ENCODE results near the gene ZNF559. TPM values are rescaled to one million over a fixed set of nuclear protein-coding genes. Genes with fewer than 3 reads are reported as not detected.

ZNF559 gene
- total RNA-seq, 2 donors from 2014 or later, result 22.7 to 26.5 TPM

GRCh38 chr19:9353011-9353410 lies 29.0 kb downstream of the ZNF559 start:
- ATAC-seq (ENCODE audit: insufficient number of reproducible peaks, low FRiP score, low read depth) (no peak), DNase-seq (ENCODE audit: low spot score) (no peak)
- Histone ChIP-seq H3K9me3 (peaks cover 96% of the 10 kb centered on the region), H3K36me3 (peaks cover 29% of the 10 kb centered on the region), H3K27ac (no peak overlapping the region), H3K27me3 (replicated peaks; ENCODE audit: insufficient read depth) (no peaks in the 10 kb centered on the region), H3K4me3 (no peak overlapping the region), H3K4me1 (ENCODE audit: control insufficient read depth in 1 of 2, low read depth in 2 of 2) (no peaks in the 10 kb centered on the region)
- TF ChIP-seq CTCF (IDR thresholded peaks at IDR 0.05), result no peak

- H3K4me3 ChIP-seq, result no peak overlapping the region
- H3K36me3 ChIP-seq, result peaks cover 23% of the 10 kb centered on the region
- H3K4me1 ChIP-seq (ENCODE audit: control insufficient read depth in 1 of 2, low read depth in 2 of 2), result no peaks in the 10 kb centered on the region
- DNase-seq (ENCODE audit: low spot score) (no peak), ATAC-seq (ENCODE audit: insufficient number of reproducible peaks, low FRiP score, low read depth) (no peak)
- peaks cover 96% of the 10 kb centered on the region for H3K9me3 ChIP-seq
- no peak for TF ChIP-seq CTCF (IDR thresholded peaks at IDR 0.05)
- H3K27ac ChIP-seq, result no peak overlapping the region
- H3K27me3 ChIP-seq (replicated peaks; ENCODE audit: insufficient read depth), result no peaks in the 10 kb centered on the region
Measured at GRCh38 chr19:9354651-9355050, 30.7 kb downstream of the ZNF559 start.

GRCh38 chr19:9362905-9363304 lies 38.9 kb downstream of the ZNF559 start, which contains the start of gene ZNF177:
Gene ZNF177, plus strand, starts transcription at chr19:9363013. Its CDS starts 15,299 bp downstream, at chr19:9378312.
- ATAC-seq (ENCODE audit: insufficient number of reproducible peaks, low FRiP score, low read depth), result no peak

GRCh38 chr19:9370738-9371619 lies 47.0 kb downstream of the ZNF559 start:
- no peak for TF ChIP-seq CTCF (IDR thresholded peaks at IDR 0.05)
- no peak for DNase-seq (ENCODE audit: low spot score)
- Histone ChIP-seq H3K4me3 (no peak overlapping the region), H3K36me3 (peaks cover 24% of the 10 kb centered on the region), H3K4me1 (ENCODE audit: control insufficient read depth in 1 of 2, low read depth in 2 of 2) (no peaks in the 10 kb centered on the region), H3K27me3 (replicated peaks; ENCODE audit: insufficient read depth) (no peaks in the 10 kb centered on the region), H3K27ac (no peak overlapping the region), H3K9me3 (peaks cover 85% of the 10 kb centered on the region)
- no peak for ATAC-seq (ENCODE audit: insufficient number of reproducible peaks, low FRiP score, low read depth)

More at GRCh38 chr19:9362905-9363304, 38.9 kb downstream of the ZNF559 start, which contains the start of gene ZNF177:
- TF ChIP-seq CTCF (IDR thresholded peaks at IDR 0.05), result no peak
- Histone ChIP-seq H3K9me3 (peaks cover 96% of the 10 kb centered on the region), H3K36me3 (peaks cover 20% of the 10 kb centered on the region), H3K4me1 (ENCODE audit: control insufficient read depth in 1 of 2, low read depth in 2 of 2) (no peaks in the 10 kb centered on the region), H3K4me3 (no peak within 1 kb of the TSS), H3K27me3 (replicated peaks; ENCODE audit: insufficient read depth) (no peaks in the 10 kb centered on the region), H3K27ac (no peak within 1 kb of the TSS)
- DNase-seq (ENCODE audit: low spot score), result no peak

GRCh38 chr19:9381361-9381785 lies 57.4 kb downstream of the ZNF559 start:
- H3K36me3 ChIP-seq, result peaks cover 89% of the 10 kb centered on the region
- peak overlapping the region; percentile 20 for H3K4me3 ChIP-seq
- no peaks in the 10 kb centered on the region for H3K27me3 ChIP-seq (replicated peaks; ENCODE audit: insufficient read depth)
- DNase-seq (ENCODE audit: low spot score) (no peak), ATAC-seq (ENCODE audit: insufficient number of reproducible peaks, low FRiP score, low read depth) (no peak)
- TF ChIP-seq CTCF (IDR thresholded peaks at IDR 0.05), result no peak
- H3K27ac ChIP-seq, result no peak overlapping the region
- peaks cover 97% of the 10 kb centered on the region for H3K9me3 ChIP-seq
- H3K4me1 ChIP-seq (ENCODE audit: control insufficient read depth in 1 of 2, low read depth in 2 of 2), result no peaks in the 10 kb centered on the region

Other genes with a start within 250 kb of the ZNF559 start
- not detected for gene OR1M1, start 237.1 kb upstream of the ZNF559 start, total RNA-seq
- gene OR7G2, start 216.7 kb upstream of the ZNF559 start, total RNA-seq, result not detected
- gene OR7G1, start 208.4 kb upstream of the ZNF559 start, total RNA-seq, result not detected
- gene OR7G3, start 197.2 kb upstream of the ZNF559 start, total RNA-seq, result not detected
- 10 to 100 TPM; 13.5 to 20.3 TPM for gene ZNF317, start 183.8 kb upstream of the ZNF559 start, total RNA-seq
- not detected for gene OR7D2, start 145.2 kb upstream of the ZNF559 start, total RNA-seq
- not detected for gene OR7D4, start 104.6 kb upstream of the ZNF559 start, total RNA-seq
- gene OR7E24, start 73.2 kb upstream of the ZNF559 start, total RNA-seq, result not detected
- gene ZNF699, start 14.3 kb upstream of the ZNF559 start, total RNA-seq, result 10 to 100 TPM; 11.6 to 33.6 TPM
- gene ZNF177, start 38.8 kb downstream of the ZNF559 start, total RNA-seq, result 1 to 10 TPM; 1.9 to 4.2 TPM
- gene ZNF266, start 111.4 kb downstream of the ZNF559 start, total RNA-seq, result 10 to 100 TPM; 28.2 to 30.1 TPM
- not detected for gene ZNF560, start 174.4 kb downstream of the ZNF559 start, total RNA-seq
- 10 to 100 TPM; 10.6 to 17.9 TPM for gene ZNF426, start 214.5 kb downstream of the ZNF559 start, total RNA-seq

Measured in thoracic aorta (tissue), 2 donors.